ENCODE measurements around the gene MANF. TPM values are rescaled to one million over a fixed set of nuclear protein-coding genes. Genes with fewer than 3 reads are reported as not detected.

Gene MANF
- total and polyA plus RNA-seq, 2 donors (not counting 1 experiment from before 2014, with no cell fraction given), result 19.8 to 29.7 TPM

GRCh38 chr3:51375571-51375970 lies 9.5 kb upstream of the MANF start:
- no peaks in the 10 kb centered on the region for H3K9me3 Mint-ChIP-seq (ENCODE audit: insufficient read depth)
- no peak overlapping the region for H3K4me3 Mint-ChIP-seq
- intact Hi-C loops (cut with micrococcal nuclease), result no loop called here
- Histone ChIP-seq H2AFZ (ENCODE audit: insufficient read depth, low read depth, low read length, poor library complexity, severe bottlenecking) (no peak overlapping the region), H3K4me2 (replicated peaks; ENCODE audit: low read depth, low read length, poor library complexity, severe bottlenecking) (no peak overlapping the region), H3K4me3 (ENCODE audit: control extremely low read depth in 1 of 5, extremely low read depth in 1 of 5, insufficient read depth in 1 of 5, low read depth in 2 of 5, low read length in 4 of 5) (no peak overlapping the region), H3K9me3 (ENCODE audit: control extremely low read depth in 1 of 3, control insufficient read depth in 2 of 3, insufficient read depth in 1 of 3, low read length in 2 of 3) (no peaks in the 10 kb centered on the region), H3K27ac (ENCODE audit: low read length in 2 of 2) (no peak overlapping the region), H3K27me3 (replicated peaks in 1 of 4; ENCODE audit: control extremely low read depth in 1 of 4, control insufficient read depth in 3 of 4, insufficient read depth in 4 of 4, low read length in 3 of 4) (peaks cover 0 to 30% (median 4%) of the 10 kb centered on the region in 4 experiments), H3K79me2 (ENCODE audit: control insufficient read depth, insufficient read depth, low read length) (no peaks in the 10 kb centered on the region), H3K9ac (ENCODE audit: low read length) (no peak overlapping the region), H4K20me1 (ENCODE audit: control insufficient read depth, insufficient read depth, low read length, poor library complexity, severe bottlenecking) (no peaks in the 10 kb centered on the region), H3K4me1 (ENCODE audit: control insufficient read depth in 2 of 2, insufficient read depth in 2 of 2, low read length in 2 of 2) (no peaks in the 10 kb centered on the region), H3K36me3 (replicated peaks in 1 of 2; ENCODE audit: control extremely low read depth in 1 of 2, control insufficient read depth in 1 of 2, extremely low read depth in 1 of 2, insufficient read depth in 2 of 2, low read length in 1 of 2) (no peaks in the 10 kb centered on the region)
- ChIA-PET POLR2A (no interaction called here), CTCF (interaction anchor here (1.2 to 1.3 kb wide), 2 partner anchors 12 to 275 kb away, joined by 3 read pairs; no protein-coding TSS in a partner anchor)
- no peaks in the 10 kb centered on the region for H3K4me1 Mint-ChIP-seq
- TF ChIP-seq, protein P1, sequence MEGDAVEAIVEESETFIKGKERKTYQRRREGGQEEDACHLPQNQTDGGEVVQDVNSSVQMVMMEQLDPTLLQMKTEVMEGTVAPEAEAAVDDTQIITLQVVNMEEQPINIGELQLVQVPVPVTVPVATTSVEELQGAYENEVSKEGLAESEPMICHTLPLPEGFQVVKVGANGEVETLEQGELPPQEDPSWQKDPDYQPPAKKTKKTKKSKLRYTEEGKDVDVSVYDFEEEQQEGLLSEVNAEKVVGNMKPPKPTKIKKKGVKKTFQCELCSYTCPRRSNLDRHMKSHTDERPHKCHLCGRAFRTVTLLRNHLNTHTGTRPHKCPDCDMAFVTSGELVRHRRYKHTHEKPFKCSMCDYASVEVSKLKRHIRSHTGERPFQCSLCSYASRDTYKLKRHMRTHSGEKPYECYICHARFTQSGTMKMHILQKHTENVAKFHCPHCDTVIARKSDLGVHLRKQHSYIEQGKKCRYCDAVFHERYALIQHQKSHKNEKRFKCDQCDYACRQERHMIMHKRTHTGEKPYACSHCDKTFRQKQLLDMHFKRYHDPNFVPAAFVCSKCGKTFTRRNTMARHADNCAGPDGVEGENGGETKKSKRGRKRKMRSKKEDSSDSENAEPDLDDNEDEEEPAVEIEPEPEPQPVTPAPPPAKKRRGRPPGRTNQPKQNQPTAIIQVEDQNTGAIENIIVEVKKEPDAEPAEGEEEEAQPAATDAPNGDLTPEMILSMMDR (IDR thresholded peaks at IDR 0.05), result no peak
- TF ChIP-seq EZH2 (IDR thresholded peaks at IDR 0.05; ENCODE audit: borderline replicate concordance, insufficient read depth, low read depth, low read length, poor library complexity, severe bottlenecking), result no peak
- peaks cover 41% of the 10 kb centered on the region for H3K27me3 Mint-ChIP-seq
- 96% methylated on average over 8 of the region's 8 CpGs for whole genome bisulfite sequencing (ENCODE audit: insufficient coverage)
- DNase-seq (no peak), ATAC-seq (ENCODE audit: low read depth) (no peak)
- H3K27ac Mint-ChIP-seq, result no peak overlapping the region

- no peak for TF ChIP-seq EZH2 (IDR thresholded peaks at IDR 0.05; ENCODE audit: borderline replicate concordance, insufficient read depth, low read depth, low read length, poor library complexity, severe bottlenecking)
- TF ChIP-seq, protein P1 (IDR thresholded peaks at IDR 0.05), result no peak
- H3K27ac Mint-ChIP-seq, result no peak overlapping the region
- intact Hi-C loops (cut with micrococcal nuclease), result no loop called here
- Histone ChIP-seq H3K9ac (ENCODE audit: low read length) (no peak overlapping the region), H3K79me2 (ENCODE audit: control insufficient read depth, insufficient read depth, low read length) (peaks cover 6% of the 10 kb centered on the region), H4K20me1 (ENCODE audit: control insufficient read depth, insufficient read depth, low read length, poor library complexity, severe bottlenecking) (no peaks in the 10 kb centered on the region), H3K4me1 (ENCODE audit: control insufficient read depth in 2 of 2, insufficient read depth in 2 of 2, low read length in 2 of 2) (no peaks in the 10 kb centered on the region), H3K27me3 (replicated peaks in 1 of 4; ENCODE audit: control extremely low read depth in 1 of 4, control insufficient read depth in 3 of 4, insufficient read depth in 4 of 4, low read length in 3 of 4) (peaks cover 0 to 27% (median 4%) of the 10 kb centered on the region in 4 experiments), H3K36me3 (replicated peaks in 1 of 2; ENCODE audit: control extremely low read depth in 1 of 2, control insufficient read depth in 1 of 2, extremely low read depth in 1 of 2, insufficient read depth in 2 of 2, low read length in 1 of 2) (no peaks in the 10 kb centered on the region), H2AFZ (ENCODE audit: insufficient read depth, low read depth, low read length, poor library complexity, severe bottlenecking) (no peak overlapping the region), H3K27ac (ENCODE audit: low read length in 2 of 2) (no peak overlapping the region), H3K9me3 (ENCODE audit: control extremely low read depth in 1 of 3, control insufficient read depth in 2 of 3, insufficient read depth in 1 of 3, low read length in 2 of 3) (no peaks in the 10 kb centered on the region), H3K4me3 (ENCODE audit: control extremely low read depth in 1 of 5, extremely low read depth in 1 of 5, insufficient read depth in 1 of 5, low read depth in 2 of 5, low read length in 4 of 5) (no peak overlapping the region), H3K4me2 (replicated peaks; ENCODE audit: low read depth, low read length, poor library complexity, severe bottlenecking) (no peak overlapping the region)
- peaks cover 29% of the 10 kb centered on the region for H3K27me3 Mint-ChIP-seq
- WGBS (ENCODE audit: insufficient coverage), result 53% methylated on average over 5 of the region's 5 CpGs
- ChIA-PET CTCF (interaction anchor here (0.5 to 2.5 kb wide), 3 partner anchors 11 to 763 kb away, joined by 3 to 18 read pairs (median 12); partner anchors contain the start of gene MAPKAPK3), POLR2A (no interaction called here)
- DNase-seq (no peak), ATAC-seq (ENCODE audit: low read depth) (no peak)
- H3K4me3 Mint-ChIP-seq, result no peak overlapping the region
- H3K9me3 Mint-ChIP-seq (ENCODE audit: insufficient read depth), result no peaks in the 10 kb centered on the region
- no peaks in the 10 kb centered on the region for H3K4me1 Mint-ChIP-seq
Observed at GRCh38 chr3:51378065-51378464, 7.0 kb upstream of the MANF start.
